ENCODE results near the gene DSCAML1.

DSCAML1 gene

DNA sequence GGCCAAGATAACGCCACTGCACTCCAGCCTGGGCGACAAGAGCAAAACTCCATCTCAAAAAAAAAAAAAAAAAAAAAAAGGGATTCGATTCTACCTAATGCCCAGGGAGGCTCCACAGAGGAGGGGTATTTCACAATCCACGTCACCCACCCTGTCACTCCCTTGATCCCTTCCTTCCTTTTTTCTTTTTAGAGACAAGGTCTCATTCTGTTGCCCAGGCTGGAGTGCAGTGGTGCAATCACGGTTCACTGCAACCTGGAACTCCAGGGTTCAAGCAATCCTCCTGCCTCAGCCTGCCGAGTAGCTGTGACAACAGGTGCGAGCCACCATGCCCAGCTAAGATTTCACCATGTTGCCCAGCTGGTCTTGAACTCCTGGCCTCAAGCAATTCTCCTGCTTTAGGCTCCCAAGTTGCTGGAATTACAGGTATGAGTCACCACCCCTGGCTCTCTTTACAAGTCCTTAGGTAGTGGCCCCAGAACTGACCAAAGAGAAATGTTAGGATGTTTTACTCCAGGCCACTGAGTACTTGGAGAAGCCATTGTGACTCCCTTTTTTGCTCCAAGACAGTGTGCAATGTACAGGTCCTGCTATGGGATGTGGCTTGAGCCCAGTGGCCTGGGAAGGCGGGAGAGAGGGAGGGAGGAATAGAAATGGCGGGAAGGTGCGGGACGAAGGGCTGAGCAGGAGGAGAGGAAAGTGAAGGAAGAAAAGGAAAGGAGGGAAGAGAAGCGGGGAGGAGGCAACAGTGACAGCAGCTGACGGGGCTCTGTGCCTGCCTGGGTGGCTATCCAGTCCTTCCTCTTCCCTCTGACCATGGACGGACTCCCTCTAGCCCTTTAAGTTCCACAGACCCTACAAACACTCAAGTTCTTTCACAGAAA lies 39.3 kb upstream of the DSCAML1 start:
- TF ChIP-seq, protein P1, sequence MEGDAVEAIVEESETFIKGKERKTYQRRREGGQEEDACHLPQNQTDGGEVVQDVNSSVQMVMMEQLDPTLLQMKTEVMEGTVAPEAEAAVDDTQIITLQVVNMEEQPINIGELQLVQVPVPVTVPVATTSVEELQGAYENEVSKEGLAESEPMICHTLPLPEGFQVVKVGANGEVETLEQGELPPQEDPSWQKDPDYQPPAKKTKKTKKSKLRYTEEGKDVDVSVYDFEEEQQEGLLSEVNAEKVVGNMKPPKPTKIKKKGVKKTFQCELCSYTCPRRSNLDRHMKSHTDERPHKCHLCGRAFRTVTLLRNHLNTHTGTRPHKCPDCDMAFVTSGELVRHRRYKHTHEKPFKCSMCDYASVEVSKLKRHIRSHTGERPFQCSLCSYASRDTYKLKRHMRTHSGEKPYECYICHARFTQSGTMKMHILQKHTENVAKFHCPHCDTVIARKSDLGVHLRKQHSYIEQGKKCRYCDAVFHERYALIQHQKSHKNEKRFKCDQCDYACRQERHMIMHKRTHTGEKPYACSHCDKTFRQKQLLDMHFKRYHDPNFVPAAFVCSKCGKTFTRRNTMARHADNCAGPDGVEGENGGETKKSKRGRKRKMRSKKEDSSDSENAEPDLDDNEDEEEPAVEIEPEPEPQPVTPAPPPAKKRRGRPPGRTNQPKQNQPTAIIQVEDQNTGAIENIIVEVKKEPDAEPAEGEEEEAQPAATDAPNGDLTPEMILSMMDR (IDR thresholded peaks at IDR 0.05; ENCODE audit: low read depth, low read length) = no peak
- H3K9me3 ChIP-seq = no peaks in the 10 kb centered on the region
- H3K27me3 ChIP-seq = no peaks in the 10 kb centered on the region
- DNase-seq = no peak
- H3K4me1 ChIP-seq = no peaks in the 10 kb centered on the region
- H3K36me3 ChIP-seq = peaks cover 15% of the 10 kb centered on the region
- no peak overlapping the region for H3K4me3 ChIP-seq (ENCODE audit: low read depth, low read length)

DNA sequence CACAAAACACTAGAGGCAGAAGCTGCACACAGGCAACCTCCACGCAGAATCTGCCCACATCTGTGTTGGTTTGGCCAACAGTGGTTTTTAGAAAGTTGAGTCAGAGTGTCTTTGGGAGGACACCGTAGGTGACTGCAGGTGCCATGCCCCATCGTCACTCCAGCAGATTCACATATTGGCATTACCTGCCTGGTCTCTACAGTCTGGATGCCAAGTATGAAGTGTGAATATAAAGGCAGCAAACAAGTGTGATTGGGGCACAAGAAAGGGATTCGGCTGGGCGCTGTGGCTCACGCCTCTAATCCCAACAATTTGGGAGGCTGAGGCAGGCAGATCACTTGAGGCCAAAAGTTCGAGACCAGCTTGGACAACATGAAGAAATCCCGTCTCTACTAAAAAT lies 38.6 kb upstream of the DSCAML1 start:
- TF ChIP-seq, protein P1 (IDR thresholded peaks at IDR 0.05; ENCODE audit: low read depth, low read length) = no peak
- H3K9me3 ChIP-seq = no peaks in the 10 kb centered on the region
- H3K4me1 ChIP-seq = no peaks in the 10 kb centered on the region
- no peaks in the 10 kb centered on the region for H3K27me3 ChIP-seq
- DNase-seq = no peak
- no peak overlapping the region for H3K4me3 ChIP-seq (ENCODE audit: low read depth, low read length)
- peaks cover 14% of the 10 kb centered on the region for H3K36me3 ChIP-seq

DNA sequence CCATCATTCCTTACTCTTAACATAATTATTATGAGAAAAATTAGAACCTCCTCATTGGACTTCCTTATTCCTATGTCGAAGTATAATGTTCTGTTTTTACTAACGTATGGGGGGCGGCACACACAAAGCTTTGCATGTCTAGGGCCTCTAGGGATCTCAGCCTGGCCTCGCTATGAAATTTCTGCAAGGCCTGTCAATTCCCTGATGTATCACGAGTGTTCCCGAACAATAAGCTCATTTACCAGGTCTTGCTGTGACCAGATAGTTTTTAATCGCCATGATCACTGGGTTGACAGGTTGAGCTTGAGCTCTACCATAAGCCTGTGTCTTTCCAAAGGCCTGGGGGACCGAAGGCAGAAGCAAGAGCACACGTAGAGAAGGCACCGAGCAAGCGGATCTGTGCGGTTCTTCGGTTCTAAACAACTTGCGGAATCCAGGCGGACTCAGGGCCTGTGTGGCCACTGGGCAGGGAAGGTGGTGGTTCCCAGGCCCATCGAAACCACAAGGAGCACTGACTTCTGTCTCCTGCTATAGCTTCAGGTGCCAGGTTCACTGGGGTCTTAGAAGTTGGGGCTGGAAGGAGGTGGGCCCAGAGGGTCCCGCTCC lies 37.9 kb upstream of the DSCAML1 start:
- no peaks in the 10 kb centered on the region for H3K4me1 ChIP-seq
- DNase-seq = no peak
- no peaks in the 10 kb centered on the region for H3K9me3 ChIP-seq
- no peaks in the 10 kb centered on the region for H3K27me3 ChIP-seq
- TF ChIP-seq, protein P1 (IDR thresholded peaks at IDR 0.05; ENCODE audit: low read depth, low read length) = no peak
- peaks cover 11% of the 10 kb centered on the region for H3K36me3 ChIP-seq
- H3K4me3 ChIP-seq (ENCODE audit: low read depth, low read length) = no peak overlapping the region

DNA sequence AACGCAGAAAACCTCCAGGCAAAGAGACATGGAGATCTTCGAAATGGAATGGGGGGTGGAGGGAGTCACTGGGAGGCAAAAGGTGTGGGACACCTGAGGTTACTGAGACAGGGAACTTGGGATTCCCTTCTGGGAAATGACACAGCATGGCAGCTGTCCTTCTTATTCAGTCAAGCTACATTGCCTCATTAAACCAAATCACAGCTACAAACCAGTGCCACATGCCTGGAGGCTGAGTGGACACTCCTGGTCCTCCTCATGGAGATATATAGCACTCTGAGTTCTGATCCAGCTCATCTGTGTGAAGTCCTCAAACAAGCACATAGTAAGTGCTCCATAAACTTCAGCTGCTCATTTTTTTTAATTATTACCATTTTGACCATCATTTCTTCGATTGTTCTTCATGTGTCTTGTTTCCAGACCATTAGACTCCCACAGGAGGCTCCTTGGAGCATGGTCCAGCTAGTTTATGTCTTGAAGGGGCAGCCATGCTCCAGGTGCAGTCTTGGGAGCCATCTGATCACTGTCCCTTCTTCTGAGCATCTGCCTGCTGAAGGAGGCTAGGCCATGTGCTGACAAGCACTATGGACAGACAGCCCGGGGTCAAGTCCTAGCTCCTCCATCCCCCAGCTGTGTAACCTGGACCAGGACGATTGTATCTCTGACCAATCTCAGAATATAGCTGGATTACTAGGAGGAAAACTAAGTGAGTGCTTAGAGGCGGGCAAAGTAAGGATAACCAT lies 37.2 kb upstream of the DSCAML1 start:
- Histone ChIP-seq H3K36me3 (peaks cover 10% of the 10 kb centered on the region), H3K4me1 (peaks cover under 1% of the 10 kb centered on the region; the same call in 1 of the 2 replicates), H3K4me3 (ENCODE audit: low read depth, low read length) (no peak overlapping the region), H3K9me3 (no peaks in the 10 kb centered on the region), H3K27me3 (no peaks in the 10 kb centered on the region)
- TF ChIP-seq, protein P1 (IDR thresholded peaks at IDR 0.05; ENCODE audit: low read depth, low read length) = no peak
- no peak for DNase-seq

DNA sequence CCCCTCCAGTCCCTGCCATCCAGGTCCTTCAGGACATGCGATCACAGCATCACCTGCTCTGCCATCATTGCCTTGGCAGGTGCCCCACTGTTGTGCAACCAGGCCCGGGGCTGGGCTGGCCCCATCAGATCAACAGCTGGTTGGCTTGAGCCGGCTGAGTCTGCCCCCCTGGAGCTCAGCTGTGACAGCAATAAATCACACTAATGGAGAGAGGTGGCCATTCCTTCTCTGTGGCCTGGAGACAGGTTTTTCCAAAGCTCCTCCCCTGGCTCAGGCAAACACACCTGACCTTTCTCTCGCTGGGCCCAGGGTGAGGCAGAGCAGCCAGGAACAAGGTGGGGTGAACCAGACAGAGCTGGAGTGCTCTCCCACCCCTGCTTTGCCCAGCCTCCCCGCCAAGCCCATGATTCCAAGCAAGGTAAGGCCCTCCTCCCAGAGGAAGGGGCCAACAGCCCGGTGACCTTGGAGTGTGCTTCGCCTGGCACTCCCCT lies 36.4 kb upstream of the DSCAML1 start:
- peaks cover 10% of the 10 kb centered on the region for H3K36me3 ChIP-seq
- H3K4me1 ChIP-seq = peaks cover 8% of the 10 kb centered on the region; the same call in 1 of the 2 replicates
- DNase-seq = no peak
- no peak overlapping the region for H3K4me3 ChIP-seq (ENCODE audit: low read depth, low read length)
- no peaks in the 10 kb centered on the region for H3K9me3 ChIP-seq
- TF ChIP-seq, protein P1 (IDR thresholded peaks at IDR 0.05; ENCODE audit: low read depth, low read length) = no peak
- no peaks in the 10 kb centered on the region for H3K27me3 ChIP-seq
